CD4-positive, alpha-beta T cell treated with Interleukin-15 for 4 hours (primary cell): ENCODE measurements around the gene ZNF683.
A peak's percentile ranks its signal among the peaks of the same experiment; 100 is the strongest.
"Not testable (repeated sequence)": the region's sequence is repeated elsewhere in the genome, so short reads cannot be mapped to it uniquely, and the experiment has no call there.

Experiments used
- DNase-seq: peaks from one replicate; pipeline ENCODE4 v3.0.0-alpha.2; 2020; ENCODE audit warnings: low spot score

The ZNF683 gene

GRCh38 chr1:26372611-26373010 lies at the start of gene ZNF683:
Gene ZNF683, minus strand, starts transcription at chr1:26372750. Its CDS starts 4,179 bp downstream, at chr1:26368571.
- not testable (repeated sequence) for DNase-seq

GRCh38 chr1:26419494-26419893 lies 46.9 kb upstream of the ZNF683 start:
- DNase-seq = no peak

- no peak for DNase-seq
Observed at GRCh38 chr1:26418865-26419349, 46.4 kb upstream of the ZNF683 start.

DNA sequence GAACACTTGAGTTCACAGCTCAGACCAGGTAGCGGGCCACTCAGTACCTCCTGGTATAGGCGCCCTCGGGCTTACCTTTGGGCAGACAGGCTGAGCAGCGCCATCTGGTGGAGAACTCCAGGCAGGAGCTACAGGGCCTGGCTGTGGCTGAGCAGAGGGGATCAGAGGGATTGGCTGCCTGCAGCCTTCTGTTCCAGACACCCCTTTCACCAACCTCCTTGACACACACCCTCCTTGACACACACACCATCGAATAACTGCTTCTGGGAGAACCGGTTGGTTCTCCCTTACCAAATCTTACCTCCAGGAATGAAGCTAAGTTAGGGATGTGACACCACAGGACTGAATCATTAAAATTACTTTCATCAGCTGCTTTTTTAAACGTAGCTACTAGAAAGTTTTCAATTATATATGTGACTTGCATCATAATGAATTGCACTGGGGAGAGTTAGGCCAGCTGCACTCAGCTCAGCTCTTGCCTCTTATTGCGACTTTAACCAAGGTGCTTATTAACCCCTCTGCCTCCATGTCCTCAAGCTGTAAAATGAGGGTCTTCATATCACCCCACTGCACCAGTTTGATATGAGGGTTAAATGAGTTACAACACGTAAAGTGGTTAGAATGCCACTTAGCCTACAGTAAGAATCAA lies 44.7 kb upstream of the ZNF683 start:
- DNase-seq = peak; percentile 86

DNA sequence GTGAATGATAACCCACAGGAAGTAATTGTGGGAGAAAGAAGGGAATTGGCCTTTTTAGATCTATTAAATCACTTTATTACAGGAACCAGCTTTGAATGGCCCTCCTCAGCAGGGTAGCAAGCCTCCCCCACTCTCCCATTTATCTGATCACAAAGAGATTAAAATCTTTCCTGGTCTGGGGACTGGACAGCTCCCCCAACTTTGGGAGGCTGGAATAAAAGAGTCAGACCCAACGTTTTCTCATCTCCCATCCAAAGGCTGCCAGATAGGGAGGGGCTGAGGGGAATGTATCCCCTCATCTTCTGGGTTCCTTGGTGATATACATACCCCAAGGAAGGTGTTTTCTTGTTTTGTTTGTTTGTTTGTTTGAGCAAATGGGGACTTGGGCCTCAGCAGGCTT lies 40.5 kb upstream of the ZNF683 start:
- DNase-seq = no peak

DNA sequence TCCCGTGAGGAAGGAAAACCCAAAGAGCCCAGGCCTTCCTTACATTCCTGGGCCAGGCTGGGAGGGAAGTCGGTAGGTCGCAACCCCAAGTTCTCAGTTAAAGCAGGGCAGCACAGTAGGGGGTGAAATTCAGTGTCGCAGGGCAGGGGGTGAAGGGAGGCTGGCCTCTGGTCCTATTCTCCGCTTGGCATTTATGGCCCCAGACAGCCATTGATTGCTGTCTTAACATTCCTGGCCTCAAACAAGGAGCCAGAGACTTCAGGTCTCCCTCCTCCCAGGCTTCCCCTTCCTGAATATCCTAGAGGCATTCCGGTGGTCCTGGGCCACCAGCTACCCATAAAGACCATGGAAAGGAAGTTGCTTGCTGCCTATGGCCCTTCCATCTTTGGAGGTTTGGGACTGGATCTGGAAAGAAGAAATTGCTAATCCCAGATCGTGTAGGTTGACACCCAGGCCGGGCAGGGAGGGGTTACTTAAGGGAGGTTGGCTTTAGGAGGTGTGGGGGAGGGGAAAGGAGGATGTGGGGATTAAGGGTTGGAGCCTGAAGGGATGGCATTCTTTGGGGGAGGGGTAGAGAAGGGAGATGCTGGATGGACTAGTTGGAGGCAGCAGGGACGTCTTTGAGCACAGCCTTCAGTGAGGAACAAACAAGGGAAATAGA lies 39.8 kb upstream of the ZNF683 start:
- no peak for DNase-seq

DNA sequence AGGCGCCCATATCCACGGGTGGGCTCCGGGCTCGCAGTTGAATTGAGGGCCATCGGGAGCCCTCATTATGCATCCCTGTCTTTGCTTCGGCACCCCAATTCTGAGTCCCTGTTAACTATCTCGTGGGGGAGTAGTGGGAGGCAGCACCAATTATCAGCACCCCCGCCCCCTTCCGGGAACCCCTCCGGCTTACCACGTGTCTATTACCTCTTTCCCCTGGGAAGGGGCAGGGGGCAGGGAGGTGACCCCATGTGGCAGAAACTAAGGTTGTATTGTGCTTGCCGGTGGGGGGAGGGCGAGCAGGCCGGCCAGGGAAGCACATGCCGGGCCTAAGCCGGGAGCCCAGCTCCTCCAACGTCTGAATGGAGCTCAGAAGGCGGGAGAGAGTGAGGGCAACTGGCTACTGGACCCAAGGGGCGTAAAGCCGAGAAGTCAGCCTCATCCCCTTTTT lies 39.1 kb upstream of the ZNF683 start:
- no peak for DNase-seq

- no peak for DNase-seq
Observed at GRCh38 chr1:26410706-26411623, 38.4 kb upstream of the ZNF683 start, which contains the start of gene LIN28A. Gene LIN28A, plus strand, starts transcription at chr1:26410817. Its CDS starts 75 bp downstream, at chr1:26410892.

GRCh38 chr1:26409191-26409807 lies 36.7 kb upstream of the ZNF683 start:
- no peak for DNase-seq

GRCh38 chr1:26408604-26409003 lies 36.1 kb upstream of the ZNF683 start:
- peak; percentile 83 for DNase-seq

DNA sequence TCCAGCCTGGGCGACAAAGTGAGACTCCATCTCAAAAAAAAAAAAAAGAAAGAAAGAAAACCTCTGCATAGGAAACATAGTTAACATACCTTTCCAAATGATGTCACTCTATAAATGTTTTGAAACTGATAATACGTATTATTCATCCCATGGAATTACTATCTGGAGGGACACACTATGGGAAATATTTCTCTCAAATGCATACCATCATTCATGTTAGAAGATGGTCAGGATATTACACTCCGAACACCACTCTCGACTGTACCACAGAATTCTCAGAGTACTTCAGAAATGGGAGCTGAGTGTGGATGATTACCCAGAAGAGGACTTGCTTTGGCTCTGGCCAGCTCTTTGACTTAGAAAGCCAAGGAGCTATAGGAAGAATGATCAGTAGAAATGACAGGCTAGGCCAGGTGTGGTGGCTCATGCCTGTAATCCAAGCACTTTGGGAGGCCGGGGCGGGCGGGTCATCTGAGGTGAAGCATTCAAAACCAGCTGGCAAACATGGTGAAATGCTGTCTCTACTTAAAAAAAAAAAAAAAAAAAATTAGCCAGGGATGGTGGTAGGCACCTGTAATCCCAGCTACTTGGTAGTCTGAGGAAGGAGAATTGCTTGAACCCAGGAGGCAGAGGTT lies 32.8 kb upstream of the ZNF683 start:
- no peak for DNase-seq

GRCh38 chr1:26404641-26405040 lies 32.1 kb upstream of the ZNF683 start:
- DNase-seq = no peak

- DNase-seq = no peak
Observed at GRCh38 chr1:26403656-26404055, 31.1 kb upstream of the ZNF683 start.

DNA sequence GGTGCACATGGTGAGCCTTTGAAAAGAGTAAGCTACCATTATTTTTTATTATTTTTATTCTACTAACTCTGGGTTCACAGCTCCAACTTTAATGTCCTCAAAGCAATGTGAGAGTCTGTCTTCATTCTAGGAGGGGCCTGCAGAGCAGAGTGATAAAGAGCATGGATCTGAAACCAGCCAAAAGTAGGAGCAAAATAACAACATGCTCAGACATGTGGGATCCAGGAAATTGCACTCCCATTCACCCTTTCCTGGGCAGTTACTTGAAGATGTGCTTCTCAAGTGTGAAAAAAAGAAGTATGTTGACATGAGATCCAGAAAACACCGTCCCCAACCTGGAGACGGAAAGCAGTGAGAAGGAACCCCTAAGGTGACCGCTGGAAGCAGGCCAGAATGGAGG lies 29.3 kb upstream of the ZNF683 start:
- DNase-seq = no peak

- no peak for DNase-seq
Observed at GRCh38 chr1:26399034-26399433, 26.5 kb upstream of the ZNF683 start.

DNA sequence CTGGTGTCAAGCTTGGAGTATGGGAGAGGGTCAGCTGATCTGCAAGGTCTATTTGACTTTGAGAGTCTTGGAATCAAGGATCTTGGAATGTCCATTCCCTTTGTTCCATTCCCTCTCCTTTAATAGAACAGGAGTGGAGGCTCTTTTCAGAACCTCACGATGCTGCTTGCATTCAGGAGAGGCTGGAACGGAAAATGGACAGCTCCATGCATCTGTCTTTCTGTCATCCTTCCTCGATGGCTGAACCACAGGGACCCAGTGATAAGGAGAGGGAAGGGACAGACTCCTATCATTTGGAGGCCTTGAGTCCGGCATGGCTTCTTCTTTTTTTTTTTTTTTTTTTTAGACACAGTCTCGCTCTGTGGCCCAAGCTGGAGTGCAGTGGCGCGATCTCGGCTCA lies 23.2 kb upstream of the ZNF683 start:
- DNase-seq = no peak

GRCh38 chr1:26391450-26391849 lies 18.9 kb upstream of the ZNF683 start:
- DNase-seq = peak; percentile 63

GRCh38 chr1:26389604-26390247 lies 17.2 kb upstream of the ZNF683 start:
- no peak for DNase-seq

DNA sequence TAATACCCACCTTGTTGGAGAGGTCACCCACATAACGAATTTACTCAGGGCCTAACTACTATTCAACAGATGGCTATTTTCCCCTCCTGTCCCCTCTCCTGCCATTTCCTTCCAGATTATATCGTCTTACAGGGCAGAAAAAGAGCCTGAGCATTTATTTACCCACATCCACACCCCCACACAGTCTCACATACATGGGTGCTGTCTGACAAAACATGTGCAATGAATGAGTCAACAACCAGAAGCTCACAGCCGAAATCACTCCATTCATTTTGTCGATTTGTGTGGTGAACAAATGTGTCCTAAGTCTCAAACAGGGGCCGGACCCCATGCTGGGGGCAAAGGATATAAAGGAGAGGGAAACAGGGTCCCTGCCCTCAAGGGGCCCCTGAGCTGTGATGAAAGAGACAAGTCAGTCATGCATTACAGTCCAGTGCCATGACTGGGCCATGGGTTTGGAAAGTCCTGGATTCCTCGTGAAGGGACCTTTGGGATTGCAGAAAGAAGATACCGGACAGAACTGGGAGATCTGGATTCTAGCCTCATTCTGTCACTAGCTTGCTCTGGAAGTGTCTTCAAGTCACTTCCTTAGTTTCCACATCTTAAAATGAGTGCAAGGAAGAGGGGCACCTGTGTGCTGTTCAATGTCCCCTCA lies 16.4 kb upstream of the ZNF683 start:
- DNase-seq = no peak

GRCh38 chr1:26387447-26387846 lies 14.9 kb upstream of the ZNF683 start:
- DNase-seq = no peak
